Suprapubic skin (tissue), 4 donors: ENCODE results near the gene GSG1L.

Experiments
- EP300 ChIP-seq: sonication (generic); formaldehyde crosslinking; IDR thresholded peaks from one replicate; pipeline ENCODE4 v1.6.1; 2017; ENCODE audit warnings: antibody characterized with exemption
- POLR2A ChIP-seq, 2 donors: fragments of 450-650 bp; IDR thresholded peaks; one replicate each; pipeline ENCODE4 v1.6.1; 2017; ENCODE audit warnings: antibody characterized with exemption in 2 of 2, mild to moderate bottlenecking in 2 of 2, moderate library complexity in 2 of 2
- POLR2AphosphoS5 ChIP-seq, 3 donors: sonication (generic); formaldehyde crosslinking; IDR thresholded peaks; one replicate each; pipeline ENCODE4 v1.6.1; 2017; ENCODE audit warnings: antibody characterized with exemption in 3 of 3
- TF ChIP-seq, protein P1 (sequence below), 2 donors: fragments of 200-600 bp in 1 of 2; fragments of 450-650 bp in 1 of 2; sonication (generic) in 1 of 2; IDR thresholded peaks; one replicate each; pipeline ENCODE4 v1.5.1; 2016 to 2019; ENCODE audit warnings: antibody characterized with exemption in 2 of 2, mild to moderate bottlenecking in 1 of 2, moderate library complexity in 1 of 2

- no peak for TF ChIP-seq POLR2A (IDR thresholded peaks at IDR 0.05)
- TF ChIP-seq, protein P1, sequence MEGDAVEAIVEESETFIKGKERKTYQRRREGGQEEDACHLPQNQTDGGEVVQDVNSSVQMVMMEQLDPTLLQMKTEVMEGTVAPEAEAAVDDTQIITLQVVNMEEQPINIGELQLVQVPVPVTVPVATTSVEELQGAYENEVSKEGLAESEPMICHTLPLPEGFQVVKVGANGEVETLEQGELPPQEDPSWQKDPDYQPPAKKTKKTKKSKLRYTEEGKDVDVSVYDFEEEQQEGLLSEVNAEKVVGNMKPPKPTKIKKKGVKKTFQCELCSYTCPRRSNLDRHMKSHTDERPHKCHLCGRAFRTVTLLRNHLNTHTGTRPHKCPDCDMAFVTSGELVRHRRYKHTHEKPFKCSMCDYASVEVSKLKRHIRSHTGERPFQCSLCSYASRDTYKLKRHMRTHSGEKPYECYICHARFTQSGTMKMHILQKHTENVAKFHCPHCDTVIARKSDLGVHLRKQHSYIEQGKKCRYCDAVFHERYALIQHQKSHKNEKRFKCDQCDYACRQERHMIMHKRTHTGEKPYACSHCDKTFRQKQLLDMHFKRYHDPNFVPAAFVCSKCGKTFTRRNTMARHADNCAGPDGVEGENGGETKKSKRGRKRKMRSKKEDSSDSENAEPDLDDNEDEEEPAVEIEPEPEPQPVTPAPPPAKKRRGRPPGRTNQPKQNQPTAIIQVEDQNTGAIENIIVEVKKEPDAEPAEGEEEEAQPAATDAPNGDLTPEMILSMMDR (IDR thresholded peaks at IDR 0.05), result no peak
- TF ChIP-seq EP300, result no peak
- TF ChIP-seq POLR2AphosphoS5 (IDR thresholded peaks at IDR 0.05), result no peak
Observed at GRCh38 chr16:27911486-27911885, 152.0 kb downstream of the GSG1L start.
